Fibroblast of the conjunctiva (primary cell): ENCODE results near the gene GLOD5.
"Not testable (repeated sequence)": the region's sequence is repeated elsewhere in the genome, so short reads cannot be mapped to it uniquely, and the experiment has no call there.

ENCODE experiments used
- DNase-seq: peaks from one replicate; pipeline ENCODE4 v3.0.0-alpha.2; 2010; ENCODE audit warnings: low read depth

Gene GLOD5

DNA sequence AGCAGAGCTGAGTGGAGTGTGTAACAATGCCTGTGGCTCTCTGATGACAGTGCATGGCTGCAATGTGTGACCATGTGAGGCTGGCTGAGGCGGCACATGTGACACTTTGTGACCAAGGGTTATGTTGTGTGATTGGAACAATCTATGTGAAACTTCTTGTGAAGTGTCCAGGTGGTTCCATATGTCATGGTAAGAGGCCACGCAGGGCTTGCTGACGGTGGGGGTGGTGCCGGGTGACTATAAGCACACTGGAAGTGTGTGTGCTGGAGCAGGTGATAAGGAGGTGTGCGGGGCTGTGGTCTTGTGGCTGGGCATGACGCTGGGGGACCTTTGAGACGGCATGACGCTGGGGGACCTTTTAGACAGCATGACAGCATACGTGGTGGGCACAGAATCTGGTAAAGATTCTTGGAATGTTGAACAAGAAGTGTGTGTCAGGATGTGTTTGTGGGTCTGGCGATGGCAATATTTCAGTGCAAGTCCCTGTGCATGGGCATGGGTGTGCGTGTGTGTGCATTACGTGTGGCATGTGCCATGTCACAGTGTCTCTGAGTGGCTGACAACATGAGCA lies 32.9 kb downstream of the GLOD5 start:
- DNase-seq: no peak

DNA sequence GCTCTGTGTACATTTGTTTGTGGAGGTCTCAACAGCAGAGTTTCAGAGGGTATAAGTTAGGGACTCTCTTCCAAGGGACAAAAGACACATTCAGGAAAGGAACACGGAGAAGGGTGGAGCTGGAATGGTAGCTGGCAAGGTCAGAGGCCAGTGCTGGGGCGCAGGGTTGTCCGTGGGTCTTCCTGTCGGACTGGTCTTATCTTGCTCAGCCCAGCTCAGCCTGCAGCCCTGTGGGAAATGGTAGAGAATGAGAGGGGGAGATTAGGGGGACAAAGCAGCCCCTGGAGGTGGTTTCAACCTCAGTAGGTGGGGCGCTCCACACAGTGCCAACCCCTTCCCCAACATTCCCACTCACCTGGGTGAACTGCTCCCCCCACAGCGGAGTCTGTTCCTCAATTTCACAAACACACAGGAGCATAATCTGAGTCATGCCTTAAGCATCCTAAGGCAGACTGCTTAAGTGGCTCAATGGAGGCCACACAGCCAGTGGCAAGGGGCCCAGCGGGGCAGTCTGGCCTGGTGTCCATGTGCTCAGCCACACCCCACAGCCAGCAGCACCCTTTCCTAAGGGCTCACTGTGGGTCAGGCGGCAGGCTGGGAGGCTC lies 33.5 kb downstream of the GLOD5 start:
- peak; percentile 14 for DNase-seq

DNA sequence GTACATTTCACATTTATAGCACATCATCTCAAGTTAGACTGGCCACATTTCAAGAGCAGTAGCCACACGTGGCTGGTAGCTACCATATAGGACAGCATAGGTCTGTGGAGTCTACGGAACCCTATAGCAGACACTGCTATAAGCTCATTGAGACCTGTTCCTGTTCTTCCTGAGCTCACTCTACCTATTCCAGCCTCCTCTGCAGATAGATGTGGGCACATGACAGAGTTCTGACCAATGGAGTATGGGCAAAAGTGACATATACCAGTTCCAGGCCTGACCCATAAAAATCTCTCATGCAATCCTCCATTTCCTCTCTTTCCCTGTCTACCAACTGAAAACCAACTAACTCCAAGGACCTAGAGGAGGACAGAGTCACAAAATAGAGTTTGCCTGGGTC lies 36.8 kb downstream of the GLOD5 start:
- no peak for DNase-seq

DNA sequence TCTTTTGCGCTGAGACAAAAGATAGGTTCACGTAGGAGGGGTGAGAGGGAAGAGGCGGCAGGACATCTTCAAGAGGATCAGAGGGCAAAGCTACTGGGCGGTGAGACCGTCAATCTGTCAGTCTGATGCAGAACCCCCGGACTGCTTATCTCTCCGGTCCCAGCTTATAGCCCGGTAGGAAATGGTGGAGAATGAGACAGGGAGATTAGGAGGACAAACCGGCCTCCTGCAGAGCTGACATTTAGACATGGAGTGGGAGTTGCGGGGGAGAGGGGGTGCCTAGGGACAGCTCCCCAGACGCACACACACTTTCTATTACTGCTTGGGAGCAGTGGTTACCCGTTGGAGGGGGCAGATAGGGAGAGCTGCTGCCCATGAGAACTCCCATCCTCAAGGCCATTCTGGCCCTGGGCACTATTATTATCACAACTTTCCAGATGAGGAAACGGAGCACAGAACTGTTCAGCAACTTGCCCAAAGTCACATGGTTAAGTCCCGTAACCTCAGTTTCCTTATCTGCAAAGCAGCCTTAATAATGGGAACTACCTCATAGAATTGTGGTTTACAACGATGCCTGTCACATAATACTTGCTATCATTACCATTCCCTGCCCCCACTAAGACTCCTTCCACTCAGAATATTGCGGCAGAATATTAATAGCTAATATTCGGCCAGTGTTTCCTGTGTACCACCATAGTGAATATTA lies 39.2 kb downstream of the GLOD5 start:
- no peak for DNase-seq

DNA sequence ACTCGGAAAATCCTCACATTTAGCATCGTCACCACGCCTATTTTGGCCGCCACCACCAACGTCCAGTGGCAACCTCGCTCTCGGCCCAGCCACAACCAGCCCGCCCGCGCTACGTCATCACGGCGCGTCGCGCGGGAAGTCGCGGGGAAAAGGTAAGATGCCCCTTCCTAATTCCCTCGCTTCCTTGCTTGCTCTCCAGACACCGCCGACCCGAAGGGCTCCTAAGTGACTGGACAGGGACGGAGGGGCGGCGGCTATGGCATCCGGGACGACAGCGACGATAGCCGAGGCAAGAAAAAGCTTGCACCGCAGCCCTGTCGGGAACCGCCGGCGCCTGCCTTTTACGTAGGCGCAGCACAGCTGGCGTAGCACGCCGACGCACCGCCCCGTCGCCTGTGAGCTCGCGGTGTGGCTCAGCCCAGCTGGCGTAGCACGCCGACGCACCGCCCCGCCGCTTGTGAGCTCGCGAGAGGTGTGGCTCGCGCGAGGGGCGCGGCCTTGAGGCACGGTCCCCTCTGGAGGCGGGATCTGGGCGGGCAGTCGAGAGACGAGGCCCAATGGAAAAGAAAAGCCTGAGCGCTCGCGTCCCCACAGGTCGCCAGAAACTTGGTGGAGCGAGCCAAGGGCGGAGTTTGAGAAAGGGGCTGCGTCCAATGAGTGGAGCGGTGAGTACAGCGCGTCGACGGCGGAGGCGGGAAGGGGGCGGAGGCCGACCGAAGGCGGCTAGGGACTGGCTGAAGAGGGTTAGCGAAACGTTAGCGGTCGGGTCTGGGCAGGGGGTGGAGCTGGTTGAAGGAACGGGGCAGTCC lies 39.9 kb downstream of the GLOD5 start, which contains the start of gene HDAC6:
HDAC6 (plus strand) TSS at position 788 of the 809 bp plus-strand sequence. CDS start 626 bp downstream, outside the sequence.
- peak; percentile 98 for DNase-seq

DNA sequence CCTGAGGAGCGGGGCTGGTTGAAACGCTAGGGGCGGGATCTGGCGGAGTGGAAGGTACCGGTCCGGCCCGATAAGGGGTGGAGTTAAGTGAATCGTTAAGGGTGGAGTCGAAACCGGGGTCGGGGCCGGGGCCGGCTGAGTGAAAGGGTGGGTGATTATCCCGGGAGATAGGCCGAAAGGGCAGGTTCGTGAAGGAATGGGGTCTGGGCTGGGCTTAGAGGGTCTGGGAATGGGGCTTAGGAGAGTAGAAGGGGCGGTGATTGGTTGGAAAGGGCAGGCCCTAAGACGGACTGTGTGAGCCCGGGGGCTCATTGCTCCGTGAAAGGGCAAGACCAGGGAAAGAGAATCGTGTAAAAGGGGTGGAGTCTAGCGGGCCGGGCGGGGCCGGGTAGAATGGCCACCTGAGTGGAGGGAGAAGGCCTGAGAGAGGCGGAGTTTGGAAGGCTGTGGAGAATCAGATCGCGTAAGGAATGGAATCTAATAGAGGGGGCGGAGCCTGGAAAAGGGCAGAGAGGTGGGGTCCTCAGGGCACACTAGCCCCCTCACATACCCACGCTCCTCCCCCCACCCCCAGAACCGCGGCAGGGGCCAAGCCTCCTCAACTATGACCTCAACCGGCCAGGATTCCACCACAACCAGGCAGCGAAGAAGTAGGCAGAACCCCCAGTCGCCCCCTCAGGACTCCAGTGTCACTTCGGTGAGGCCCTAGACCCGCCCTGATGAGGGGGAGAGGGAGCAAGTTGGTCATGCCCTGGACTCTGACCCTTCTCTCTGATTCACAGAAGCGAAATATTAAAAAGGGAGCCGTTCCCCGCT lies 40.8 kb downstream of the GLOD5 start:
- DNase-seq: peak; percentile 60

DNA sequence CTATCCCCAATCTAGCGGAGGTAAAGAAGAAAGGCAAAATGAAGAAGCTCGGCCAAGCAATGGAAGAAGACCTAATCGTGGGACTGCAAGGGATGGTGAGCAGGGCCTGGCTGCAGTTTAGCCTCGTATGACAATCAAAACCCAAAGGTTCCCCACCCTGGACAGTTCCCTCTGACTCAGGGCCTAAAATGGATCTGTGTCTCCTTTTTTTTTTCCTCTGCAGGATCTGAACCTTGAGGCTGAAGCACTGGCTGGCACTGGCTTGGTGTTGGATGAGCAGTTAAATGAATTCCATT lies 41.3 kb downstream of the GLOD5 start:
- DNase-seq: no peak

DNA sequence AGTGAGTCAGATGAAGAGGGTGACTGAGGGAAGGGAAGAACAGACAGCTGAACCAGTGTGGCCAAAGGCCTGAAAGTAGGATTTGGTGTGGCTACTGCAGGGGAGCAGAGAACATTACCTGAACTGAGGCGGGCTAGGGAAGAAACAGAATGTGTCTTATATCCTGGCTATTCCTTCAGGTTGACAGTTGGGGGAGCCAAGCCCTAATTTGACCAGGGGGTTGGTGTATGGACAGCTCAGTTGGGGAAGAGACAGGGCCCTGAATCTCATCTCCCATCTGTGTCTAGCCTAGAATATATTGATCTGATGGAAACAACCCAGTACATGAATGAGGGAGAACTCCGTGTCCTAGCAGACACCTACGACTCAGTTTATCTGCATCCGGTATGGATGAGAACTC lies 44.5 kb downstream of the GLOD5 start:
- DNase-seq: no peak

DNA sequence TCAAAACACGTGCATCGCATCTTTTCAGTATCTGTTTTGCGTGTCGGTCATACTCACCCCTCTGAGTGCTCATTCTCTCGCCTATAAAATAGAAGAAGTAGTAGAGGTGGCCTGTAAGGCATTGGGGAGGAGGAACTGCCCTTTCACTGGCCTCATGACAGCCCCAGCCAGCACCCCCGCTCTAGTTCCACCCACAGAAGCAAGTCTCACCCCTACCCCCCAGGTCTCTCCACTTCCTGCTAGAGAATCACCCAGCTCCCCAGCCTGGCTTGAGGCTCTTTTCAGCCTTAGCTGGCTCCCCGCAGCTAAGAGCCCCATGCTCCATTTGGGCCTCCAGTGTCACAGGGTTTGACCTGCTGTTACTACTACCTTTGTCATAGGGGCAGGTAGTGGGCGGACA lies 52.1 kb downstream of the GLOD5 start:
- no peak for DNase-seq

DNA sequence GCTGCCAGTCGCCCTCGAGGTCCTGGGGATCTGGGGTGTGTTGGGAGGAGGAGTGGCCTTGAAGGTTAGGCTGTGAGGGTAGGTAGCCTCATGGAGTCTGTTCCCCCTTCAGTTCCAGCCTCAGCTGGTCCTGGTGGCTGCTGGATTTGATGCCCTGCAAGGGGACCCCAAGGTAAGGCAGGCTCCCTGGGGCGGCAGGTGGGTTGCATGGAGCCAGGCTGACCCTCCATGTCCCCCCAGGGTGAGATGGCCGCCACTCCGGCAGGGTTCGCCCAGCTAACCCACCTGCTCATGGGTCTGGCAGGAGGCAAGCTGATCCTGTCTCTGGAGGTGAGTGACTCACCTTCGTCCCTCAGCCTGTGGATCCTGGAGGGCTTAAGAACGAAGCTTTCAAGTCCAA lies 53.2 kb downstream of the GLOD5 start:
- DNase-seq: no peak

DNA sequence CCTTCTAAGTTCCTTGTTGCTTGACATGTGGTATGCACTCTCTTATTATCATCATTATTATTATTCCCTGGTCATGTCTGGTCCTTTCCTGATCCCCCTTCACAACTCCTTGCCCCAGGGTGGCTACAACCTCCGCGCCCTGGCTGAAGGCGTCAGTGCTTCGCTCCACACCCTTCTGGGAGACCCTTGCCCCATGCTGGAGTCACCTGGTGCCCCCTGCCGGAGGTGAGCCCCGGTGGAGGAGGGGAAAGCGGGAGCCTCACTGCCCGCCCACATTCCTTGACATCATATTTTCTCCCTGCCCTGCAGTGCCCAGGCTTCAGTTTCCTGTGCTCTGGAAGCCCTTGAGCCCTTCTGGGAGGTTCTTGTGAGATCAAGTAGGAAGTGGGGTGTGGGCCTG lies 53.7 kb downstream of the GLOD5 start:
- no peak for DNase-seq

DNA sequence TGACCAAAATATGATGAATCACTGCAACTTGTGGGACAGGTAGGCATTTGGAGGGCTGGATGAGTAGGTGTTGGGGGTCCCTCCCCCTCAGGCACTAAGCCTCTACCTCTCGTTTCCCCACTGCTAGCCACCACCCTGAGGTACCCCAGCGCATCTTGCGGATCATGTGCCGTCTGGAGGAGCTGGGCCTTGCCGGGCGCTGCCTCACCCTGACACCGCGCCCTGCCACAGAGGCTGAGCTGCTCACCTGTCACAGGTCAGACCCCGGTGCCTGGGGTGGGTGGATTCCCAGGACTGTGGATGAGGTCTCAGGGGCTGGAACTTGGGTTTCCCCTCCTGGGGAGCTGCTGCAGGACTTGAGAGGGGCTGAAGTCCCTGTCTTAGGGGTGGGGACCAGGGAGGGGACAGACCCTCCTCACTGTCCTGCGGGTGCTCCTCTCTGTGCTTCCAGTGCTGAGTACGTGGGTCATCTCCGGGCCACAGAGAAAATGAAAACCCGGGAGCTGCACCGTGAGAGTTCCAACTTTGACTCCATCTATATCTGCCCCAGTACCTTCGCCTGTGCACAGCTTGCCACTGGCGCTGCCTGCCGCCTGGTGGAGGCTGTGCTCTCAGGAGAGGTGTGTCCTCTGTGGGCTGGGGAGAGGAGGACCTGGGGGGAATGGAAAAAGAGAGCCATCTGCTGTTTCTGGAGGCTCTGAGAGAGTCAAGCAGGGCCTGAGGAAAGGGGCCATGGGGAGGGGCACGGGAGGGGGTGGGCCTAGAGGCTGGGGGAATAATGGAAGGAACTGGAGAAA lies 54.7 kb downstream of the GLOD5 start:
- no peak for DNase-seq

DNA sequence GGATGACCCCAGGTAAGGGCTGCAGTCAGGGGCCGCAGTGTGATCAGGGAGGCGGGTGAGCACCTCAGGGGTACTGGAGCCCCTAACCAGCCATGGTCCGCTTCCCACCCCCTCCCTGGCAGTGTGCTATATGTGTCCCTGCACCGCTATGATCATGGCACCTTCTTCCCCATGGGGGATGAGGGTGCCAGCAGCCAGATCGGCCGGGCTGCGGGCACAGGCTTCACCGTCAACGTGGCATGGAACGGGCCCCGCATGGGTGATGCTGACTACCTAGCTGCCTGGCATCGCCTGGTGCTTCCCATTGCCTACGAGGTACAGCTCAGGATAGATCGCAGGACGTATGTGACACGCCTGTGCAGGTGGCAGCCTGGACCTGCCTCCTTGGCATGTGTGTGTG lies 56.6 kb downstream of the GLOD5 start:
- DNase-seq: no peak

DNA sequence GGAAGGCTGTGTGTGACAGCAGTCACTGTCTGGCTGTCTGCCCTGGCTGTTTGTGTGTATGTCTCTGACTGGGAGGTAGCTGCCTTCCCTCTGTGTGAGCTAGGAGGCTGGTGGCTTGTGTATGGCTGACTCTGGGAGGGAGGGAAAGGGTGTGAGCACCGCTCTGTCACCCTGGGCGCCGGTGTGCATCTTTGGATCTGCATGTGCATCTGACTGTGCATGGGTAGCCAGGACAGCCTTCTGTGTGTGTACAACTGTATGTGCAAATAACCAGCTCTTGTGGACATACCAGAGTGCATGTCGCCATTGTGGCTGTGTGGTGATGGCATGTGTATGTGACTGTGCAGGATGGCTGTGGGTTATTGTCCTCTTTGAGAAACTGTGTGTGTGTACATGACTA lies 57.3 kb downstream of the GLOD5 start:
- DNase-seq: no peak

DNA sequence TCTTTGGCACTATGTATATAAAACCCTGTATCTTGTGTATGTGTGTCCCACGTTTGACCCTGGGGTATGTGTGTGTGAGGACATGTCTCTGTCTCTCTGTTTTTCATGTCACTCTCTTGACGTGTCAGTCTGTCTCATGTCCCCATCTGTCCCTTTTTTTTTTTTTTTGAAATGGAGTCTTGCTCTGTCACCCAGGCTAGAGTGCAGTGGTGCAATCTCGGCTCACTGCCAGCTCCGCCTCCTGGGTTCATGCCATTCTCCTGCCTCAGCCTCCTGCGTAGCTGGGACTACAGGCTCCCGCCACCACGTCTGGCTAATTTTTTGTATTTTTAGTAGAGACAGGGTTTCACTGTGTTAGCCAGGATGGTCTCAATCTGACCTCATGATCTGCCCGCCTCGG lies 57.8 kb downstream of the GLOD5 start:
- DNase-seq: not testable (repeated sequence)

DNA sequence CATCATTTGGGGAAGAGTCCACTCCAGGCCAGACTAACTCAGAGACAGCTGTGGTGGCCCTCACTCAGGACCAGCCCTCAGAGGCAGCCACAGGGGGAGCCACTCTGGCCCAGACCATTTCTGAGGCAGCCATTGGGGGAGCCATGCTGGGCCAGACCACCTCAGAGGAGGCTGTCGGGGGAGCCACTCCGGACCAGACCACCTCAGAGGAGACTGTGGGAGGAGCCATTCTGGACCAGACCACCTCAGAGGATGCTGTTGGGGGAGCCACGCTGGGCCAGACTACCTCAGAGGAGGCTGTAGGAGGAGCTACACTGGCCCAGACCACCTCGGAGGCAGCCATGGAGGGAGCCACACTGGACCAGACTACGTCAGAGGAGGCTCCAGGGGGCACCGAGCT lies 61.5 kb downstream of the GLOD5 start:
- DNase-seq: no peak
